ENCODE data around the gene RNF167.

- TF ChIP-seq CTCF (IDR thresholded peaks at IDR 0.05) (no peak), POLR2A (IDR thresholded peaks at IDR 0.05) (no peak)
These were observed 25.4 kb downstream of the RNF167 start for GRCh38 chr17:4965311-4965986.

All from lower leg skin (tissue), 3 donors.